Measurements from ENCODE around the gene FAT1. TPM values are rescaled to one million over a fixed set of nuclear protein-coding genes. Genes with fewer than 3 reads are reported as not detected.

FAT1 gene
- total RNA-seq, 4 donors from 2014 or later: 73.1 to 95.6 (median 76.5) TPM

DNA sequence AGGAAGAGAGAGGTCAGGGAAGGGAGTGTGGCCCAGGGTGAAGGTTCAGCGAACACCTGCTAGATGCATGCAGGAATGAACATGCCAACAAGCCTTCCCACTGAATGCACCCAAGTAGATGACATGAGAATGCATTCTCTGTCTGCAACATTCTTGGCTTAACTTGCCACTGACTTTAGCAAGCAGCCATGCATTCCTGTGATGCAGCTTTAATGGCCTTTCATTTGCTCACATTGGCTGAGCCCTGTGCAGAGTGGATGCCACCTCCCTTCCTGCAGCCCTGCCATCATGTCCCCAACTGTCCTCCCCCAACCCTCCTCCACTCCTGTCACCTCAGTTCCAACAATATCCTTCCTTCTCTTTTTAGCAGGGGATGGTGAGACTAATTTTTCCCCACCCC, 143.0 kb downstream of the FAT1 start:
- intact Hi-C loops (cut with DNase I): no loop called here
- Histone ChIP-seq H3K4me3 (replicated peaks in 1 of 3) (no peak overlapping the region), H3K36me3 (no peaks in the 10 kb centered on the region), H3K9me3 (no peaks in the 10 kb centered on the region), H3K4me1 (no peaks in the 10 kb centered on the region), H3K27ac (no peak overlapping the region), H3K27me3 (no peaks in the 10 kb centered on the region)
- TF ChIP-seq POLR2A (IDR thresholded peaks at IDR 0.05): no peak
- no peak for TF ChIP-seq CTCF (IDR thresholded peaks at IDR 0.05)
- WGBS, 2 donors: 94 to 96% methylated on average over 1 of the region's 1 CpG
- DNase-seq: no peak

- no peaks in the 10 kb centered on the region for H3K9me3 ChIP-seq
- H3K36me3 ChIP-seq: no peaks in the 10 kb centered on the region
- no peak overlapping the region for H3K27ac ChIP-seq
- H3K4me3 ChIP-seq (replicated peaks in 1 of 3): no peak overlapping the region
- TF ChIP-seq CTCF (IDR thresholded peaks at IDR 0.05): no peak
- TF ChIP-seq POLR2A (IDR thresholded peaks at IDR 0.05): no peak
- no peak for DNase-seq
- H3K27me3 ChIP-seq: no peaks in the 10 kb centered on the region
- intact Hi-C loops (cut with DNase I): no loop called here
- 64 to 65% methylated on average over 23 of the region's 23 CpGs for whole genome bisulfite sequencing, 2 donors
- no peaks in the 10 kb centered on the region for H3K4me1 ChIP-seq
These were observed 153.3 kb downstream of the FAT1 start for GRCh38 chr4:186570193-186570996.

DNA sequence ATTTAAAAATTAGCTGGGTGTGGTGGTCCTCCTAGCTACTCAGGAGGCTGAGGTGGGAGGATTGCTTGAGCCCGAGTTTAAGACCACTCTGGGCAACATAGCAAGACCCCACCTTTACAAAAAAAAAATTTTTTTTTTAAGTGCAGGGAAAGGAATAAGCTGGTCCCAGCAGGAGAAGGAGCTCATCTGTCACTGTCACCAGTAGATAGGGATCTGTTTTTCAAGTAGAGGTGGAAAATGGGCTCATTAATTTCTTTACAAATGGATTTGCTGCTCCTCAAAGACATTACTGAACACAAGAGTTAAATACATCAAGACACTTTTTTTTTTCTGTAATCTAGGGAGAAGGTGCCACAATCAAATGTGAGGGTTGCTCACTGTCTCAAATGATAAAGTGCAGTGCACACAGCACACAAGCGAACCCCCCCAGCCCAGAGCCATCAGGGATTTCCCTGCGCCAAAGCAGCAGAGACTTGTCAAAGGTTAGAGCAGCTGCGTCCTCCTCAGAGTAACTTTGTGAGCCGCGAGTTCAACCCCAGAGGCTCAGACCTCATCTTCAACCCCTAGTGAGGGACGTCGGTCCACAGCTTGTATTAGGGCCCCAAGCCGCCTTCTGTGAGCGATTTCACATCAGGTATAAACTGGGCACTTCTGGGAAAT, 154.0 kb downstream of the FAT1 start:
- intact Hi-C loops (cut with DNase I): no loop called here
- Histone ChIP-seq H3K27me3 (no peaks in the 10 kb centered on the region), H3K4me1 (no peaks in the 10 kb centered on the region), H3K4me3 (replicated peaks in 1 of 3) (no peak overlapping the region), H3K36me3 (no peaks in the 10 kb centered on the region), H3K27ac (no peak overlapping the region), H3K9me3 (no peaks in the 10 kb centered on the region)
- DNase-seq: no peak
- no peak for TF ChIP-seq CTCF (IDR thresholded peaks at IDR 0.05)
- TF ChIP-seq POLR2A (IDR thresholded peaks at IDR 0.05): no peak
- 75 to 83% methylated on average over 8 to 10 of the region's 10 CpGs for WGBS, 2 donors

DNA sequence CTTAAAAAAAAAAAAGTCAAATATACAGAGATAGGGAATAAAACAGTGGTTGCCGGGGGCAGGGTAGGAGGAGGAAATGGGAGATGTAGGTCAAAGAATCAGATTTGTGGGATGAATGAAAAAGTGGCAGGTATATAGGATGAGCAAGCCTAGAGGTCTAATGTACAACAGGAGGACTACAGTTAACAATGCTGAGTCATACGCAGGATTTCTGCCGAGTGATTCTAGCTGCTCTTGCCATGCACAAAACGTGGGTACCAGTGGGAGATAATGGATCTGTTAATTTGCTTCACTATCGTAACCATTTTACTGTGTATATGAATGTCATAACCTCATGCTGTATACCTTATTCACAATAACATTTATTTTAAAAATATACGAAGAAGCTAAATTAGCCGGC, 157.6 kb downstream of the FAT1 start:
- TF ChIP-seq POLR2A (IDR thresholded peaks at IDR 0.05) (no peak), CTCF (IDR thresholded peaks at IDR 0.05) (no peak)
- intact Hi-C loops (cut with DNase I): no loop called here

DNA sequence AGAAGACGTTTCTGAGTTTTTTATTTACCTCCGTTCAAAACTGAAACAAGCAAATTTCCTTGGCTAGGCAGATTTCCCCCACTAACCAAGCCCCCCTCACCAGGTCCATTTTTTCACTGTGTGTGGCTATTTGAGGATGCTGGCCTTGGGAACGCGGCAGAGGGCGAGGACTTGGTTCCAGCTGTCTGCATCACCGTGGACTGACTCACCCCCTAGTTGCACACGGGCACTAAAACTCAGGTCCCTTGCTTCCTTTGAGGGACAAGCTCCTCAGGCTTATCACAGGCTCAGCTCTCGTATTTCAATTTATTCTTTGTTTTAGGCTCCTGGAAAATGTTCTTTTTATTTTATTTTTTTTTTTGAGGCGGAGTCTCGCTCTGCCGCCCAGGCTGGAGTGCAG, 159.9 kb downstream of the FAT1 start:
- Histone ChIP-seq H3K9me3 (no peaks in the 10 kb centered on the region), H3K27ac (no peak overlapping the region), H3K27me3 (no peaks in the 10 kb centered on the region), H3K4me3 (replicated peaks in 1 of 3) (no peak overlapping the region), H3K4me1 (no peaks in the 10 kb centered on the region), H3K36me3 (no peaks in the 10 kb centered on the region)
- no peak for DNase-seq
- no peak for TF ChIP-seq POLR2A (IDR thresholded peaks at IDR 0.05)
- WGBS, 2 donors: 88 to 89% methylated on average over 11 of the region's 11 CpGs
- intact Hi-C loops (cut with DNase I): no loop called here

More for the DNA sequence above, 157.6 kb downstream of the FAT1 start:
- Histone ChIP-seq H3K9me3 (no peaks in the 10 kb centered on the region), H3K27ac (no peak overlapping the region), H3K36me3 (no peaks in the 10 kb centered on the region), H3K4me3 (replicated peaks in 1 of 3) (no peak overlapping the region), H3K27me3 (no peaks in the 10 kb centered on the region), H3K4me1 (no peaks in the 10 kb centered on the region)
- no peak for DNase-seq
- WGBS, 2 donors: 87 to 88% methylated on average over 7 of the region's 7 CpGs

All from thyroid gland (tissue), 4 donors.